Measurements from ENCODE around the gene MMP20.
A peak's percentile ranks its signal among the peaks of the same experiment; 100 is the strongest.

Gene MMP20

DNA sequence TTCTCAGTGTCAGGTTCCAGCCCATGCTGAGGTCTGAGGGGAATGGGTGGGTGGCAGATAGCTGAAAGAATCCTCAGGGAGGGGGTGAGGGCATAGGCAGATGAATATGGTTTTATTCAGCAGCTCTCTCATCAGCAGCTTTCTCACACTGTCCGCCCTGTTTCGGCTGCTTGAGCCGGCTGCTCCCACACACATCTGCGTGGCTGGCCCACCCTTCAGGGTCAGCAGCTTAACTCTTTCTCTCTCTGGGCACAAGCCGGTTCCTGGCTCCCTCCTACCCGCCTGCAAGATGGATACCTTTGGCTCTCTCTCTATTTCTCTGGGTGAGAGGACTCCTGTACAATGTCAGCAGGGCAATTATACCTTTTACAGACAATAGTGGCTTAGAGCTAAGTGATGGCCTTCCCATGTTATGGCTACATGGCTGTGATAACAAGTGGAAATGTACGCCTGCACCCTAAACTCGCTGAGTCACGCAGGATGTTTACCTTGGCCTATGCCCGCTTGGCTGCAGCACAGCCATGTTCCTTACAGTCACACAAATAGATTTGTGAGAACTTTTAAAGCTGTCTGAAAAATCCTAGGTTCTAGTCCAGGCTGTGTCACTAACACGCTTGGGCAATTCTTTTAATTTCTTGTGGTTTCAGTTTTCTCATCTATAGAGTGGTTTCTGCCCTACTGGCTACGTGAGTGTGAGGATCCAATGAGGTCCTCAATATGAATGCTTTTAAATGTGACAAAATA, 4.1 kb downstream of the MMP20 start:
- DNase-seq: no peak

DNA sequence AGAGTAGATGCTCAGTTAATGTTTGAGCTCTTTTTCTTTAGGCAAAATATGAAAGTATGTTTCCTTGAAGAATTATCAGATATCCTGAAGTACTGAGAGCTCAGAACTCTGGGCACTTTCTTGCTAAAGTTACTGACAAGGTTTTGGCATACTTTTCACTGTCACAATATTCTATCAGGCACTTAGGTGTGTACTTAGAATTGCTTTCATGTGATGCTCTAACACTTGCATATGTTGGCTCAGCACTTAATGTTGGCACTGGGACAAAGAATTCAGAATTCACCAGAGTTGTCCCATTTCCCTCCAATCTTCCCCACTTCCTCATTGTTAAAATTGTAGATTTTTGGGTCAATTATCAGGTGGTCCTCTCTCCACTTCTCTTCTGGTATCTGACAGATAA, 5.0 kb downstream of the MMP20 start:
- DNase-seq: no peak

DNA sequence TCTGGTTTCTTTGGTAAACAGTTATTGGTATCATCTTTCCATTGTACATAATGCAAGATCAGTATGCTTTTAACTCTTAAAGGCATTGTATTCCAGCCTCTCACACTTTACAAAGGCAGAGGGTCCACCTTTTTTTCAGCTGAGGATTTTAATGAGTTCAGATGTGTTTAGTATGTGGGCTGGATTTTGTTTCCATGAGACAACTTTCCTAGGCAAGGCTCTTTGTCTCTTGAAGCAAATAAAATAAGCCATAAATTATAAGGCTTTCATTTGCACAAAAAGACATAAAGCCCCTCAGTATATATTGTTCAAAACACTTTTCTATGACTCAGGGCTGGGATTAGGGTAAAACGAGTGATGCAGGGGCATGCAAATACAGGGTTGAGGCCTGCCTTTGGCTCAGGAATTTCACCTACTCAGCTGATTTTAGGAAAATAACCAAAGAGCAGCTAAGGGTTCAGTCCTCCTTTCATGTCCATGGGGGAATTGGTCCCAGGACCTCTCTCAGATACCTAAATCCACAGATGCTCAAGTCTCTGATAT, 7.6 kb downstream of the MMP20 start:
- peak; percentile 42 to 54 for DNase-seq

DNA sequence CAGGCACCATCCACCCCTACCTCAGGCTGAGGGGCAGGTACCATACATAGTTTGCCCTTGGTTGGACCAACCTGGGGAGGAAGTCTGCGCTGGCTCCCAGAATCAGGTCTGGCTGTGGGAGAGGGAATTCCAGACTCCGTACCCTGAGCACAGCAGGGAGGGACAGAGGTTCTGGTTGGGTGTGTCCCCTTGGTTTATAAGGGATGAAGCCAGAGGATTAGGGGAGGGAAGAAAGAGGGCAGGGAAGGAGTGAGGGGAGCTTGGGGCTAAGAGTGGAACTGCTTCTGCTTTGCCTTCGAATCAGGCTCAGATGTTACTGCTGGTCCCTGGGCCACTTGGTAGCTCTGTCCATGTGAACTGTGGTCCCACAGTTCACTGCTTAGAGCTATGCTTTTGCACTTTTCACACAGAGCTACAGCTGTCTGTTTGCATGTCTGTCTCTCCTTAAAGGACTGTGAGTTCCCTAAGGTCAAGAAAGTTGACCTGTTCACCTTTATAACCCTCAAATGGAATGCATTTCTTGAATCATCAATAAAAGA, 9.2 kb downstream of the MMP20 start:
- DNase-seq: no peak

DNA sequence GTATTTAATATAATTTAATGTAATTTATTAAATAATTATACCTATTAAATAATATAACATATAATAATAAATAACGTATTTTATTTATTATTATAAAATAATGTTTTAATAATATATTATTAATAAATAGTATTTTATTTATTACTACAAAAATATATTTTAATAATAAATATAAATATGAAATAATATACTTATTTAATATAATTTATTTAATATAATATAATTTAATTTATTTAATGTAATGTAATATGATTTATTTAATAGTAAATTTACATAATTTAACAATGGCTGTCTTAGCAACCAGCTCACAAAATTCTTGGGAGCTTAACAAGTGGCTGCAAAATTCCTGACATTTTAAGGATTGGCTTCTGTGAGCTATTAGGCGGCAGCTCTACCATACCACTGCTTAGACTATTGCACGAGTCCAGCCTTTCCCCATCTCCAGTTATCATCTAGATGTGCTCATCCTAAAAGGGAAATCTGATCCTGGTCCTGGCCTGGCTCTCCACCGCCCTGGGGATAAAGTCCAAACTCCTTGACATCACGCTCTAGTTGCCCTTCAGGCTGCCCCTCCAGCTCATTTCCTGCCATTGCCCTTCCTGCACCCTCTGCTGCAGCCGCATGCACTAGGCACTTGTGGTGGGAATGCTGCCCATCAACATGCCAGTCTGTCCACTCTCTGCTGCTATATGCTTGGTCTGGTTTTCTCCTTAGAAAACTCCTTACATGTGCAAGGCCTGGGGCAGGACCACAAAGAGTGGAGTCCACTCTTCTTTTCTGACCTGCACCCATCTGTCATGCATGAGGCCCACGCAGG, 9.8 kb downstream of the MMP20 start:
- DNase-seq: peak; percentile 32 to 54

DNA sequence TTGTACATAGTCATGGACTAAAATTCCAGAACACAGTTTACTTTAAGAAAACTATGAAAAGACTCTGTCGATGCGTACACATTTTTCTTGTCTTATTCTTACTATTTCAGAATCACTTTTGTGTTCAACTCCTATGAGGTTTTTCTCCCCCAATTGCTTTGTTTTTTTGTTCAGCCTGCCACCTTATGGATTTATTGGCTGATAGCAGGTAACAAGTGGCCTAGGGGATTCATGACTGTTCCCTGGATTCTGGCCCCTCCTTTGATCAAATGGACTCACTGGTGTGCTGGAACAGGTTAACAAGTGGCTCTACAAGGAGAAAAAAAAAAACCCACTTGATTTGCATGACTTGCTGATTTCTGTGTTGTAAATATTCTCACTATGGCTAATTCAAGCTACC, 10.6 kb downstream of the MMP20 start:
- DNase-seq: peak; percentile 77 to 80

DNA sequence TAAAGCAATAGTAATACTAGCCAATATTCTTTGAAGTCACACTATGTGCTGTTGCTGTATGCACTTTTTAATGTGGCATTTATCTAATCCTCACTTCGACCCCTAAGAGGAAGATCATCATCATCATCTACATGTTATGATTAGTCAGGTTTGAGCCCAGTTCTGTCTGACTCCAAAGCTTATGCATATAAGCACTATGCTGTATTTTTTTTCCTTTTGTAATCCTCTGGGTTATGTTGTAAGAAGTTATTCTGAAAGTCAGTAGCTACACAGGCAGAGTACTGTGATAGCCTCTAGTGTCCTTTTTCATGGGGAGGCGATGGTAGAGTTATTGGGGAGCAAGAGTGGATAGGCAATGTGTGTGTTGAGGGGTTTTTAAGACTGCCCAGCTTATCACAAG, 11.1 kb downstream of the MMP20 start:
- no peak for DNase-seq

DNA sequence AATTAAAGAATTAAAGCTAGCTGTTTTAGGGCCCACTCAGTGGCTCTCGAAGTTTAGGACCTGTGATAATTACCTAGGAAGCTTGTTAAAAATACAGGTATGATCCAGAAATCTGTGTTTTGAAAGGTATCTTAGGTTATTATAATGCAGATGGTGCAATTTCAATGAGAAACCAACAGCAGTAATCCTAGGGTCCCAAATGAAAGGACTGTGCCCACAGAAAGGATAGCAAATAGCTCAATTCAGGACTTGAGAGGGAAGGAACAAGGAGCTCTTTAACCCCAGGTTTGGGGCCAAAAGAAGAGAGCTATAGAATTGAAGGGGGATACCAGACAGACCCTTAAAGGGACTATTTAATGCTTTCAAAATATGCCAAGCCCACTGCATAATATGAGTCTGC, 11.7 kb downstream of the MMP20 start:
- DNase-seq: no peak

DNA sequence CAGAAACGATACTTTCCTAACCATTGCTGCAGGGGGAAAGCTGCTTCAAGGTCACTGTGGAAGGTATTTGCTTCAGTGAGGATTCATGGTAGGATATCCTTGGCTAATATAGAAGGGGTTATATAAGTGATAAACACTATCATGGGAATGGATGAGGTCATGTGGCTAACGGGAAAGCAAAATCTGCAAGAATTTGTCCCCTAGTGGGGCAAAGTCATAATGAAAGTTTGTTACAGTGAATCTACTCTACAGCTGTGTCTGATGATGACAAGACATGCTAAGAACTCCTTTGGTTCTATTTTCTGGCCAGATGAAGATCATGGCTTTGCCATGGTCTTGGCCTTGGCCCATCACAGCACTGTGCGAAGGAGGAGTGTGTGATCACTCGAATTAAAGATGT, 13.8 kb downstream of the MMP20 start:
- DNase-seq: no peak

DNA sequence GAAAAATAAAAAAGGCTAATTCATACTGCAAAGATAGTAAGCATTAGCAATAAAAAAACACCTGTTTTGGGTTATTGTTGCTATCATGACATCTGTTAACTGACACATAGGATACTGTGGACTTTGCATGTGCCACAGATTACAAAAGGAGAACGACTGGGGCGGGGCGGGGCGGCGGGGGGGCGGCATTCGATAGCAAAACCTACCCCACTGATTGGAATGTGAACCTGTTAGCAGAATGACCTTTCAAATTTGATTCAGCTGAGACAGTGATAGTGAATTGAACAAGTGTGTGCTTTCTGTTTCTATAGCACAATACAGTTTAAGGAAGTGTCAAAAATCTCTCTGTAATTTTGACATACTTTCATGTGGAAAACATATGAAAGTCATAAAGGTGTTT, 14.9 kb downstream of the MMP20 start:
- DNase-seq: no peak

DNA sequence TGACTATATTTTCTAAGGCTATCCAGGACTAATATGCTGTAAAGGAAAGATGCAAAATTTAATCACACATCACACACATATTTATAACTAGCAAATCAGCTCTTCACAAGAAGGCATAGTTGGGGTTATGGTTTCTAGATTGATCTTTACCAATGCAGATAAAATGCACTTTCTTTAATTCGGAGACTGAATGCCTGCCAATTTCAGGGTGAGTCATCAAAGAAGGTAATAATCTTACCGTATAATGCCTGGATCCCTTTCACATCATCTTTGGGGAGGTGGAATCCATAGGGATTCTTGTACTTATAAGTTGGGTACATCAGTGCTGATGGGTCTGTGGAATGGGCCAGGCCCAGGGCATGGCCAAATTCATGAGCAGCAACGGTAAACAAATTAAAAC, 16.4 kb downstream of the MMP20 start:
- DNase-seq: no peak

DNA sequence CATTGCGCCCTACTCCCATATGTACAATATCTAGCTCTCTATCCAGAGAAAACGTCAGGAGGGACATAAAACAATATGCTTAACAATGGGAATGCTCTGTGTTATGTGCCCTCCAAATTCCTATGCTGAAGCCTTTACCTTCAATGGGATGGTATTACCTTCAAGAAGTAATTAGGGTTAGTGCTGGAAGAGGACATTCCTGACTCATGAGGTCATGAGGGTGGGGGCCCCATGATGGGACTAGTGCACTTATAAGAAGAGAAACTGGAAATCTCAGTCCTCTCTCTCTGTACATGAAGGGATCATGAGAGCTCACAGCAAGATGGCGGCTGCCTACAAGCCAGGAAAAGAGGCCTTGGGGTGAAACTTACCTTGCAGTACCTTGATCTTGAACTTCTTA, 20.3 kb downstream of the MMP20 start:
- DNase-seq: no peak

DNA sequence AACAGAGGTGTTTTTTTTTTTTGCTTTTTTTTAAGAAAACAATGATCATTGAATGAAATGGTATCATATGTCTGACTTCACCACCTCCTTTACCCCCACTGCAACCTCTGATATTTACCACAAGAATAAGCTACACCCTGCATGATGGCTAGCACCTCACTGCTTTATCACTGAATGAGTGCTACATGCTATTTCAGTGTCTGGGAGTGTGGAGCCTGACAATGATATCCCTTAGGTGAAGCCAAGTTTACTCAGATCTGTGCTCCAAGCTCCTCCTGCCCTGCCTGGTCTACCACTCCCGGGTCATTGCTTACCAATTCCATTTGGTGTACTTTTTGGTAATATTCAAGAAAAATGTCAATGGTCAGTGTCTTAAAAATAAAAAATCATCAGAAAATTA, 21.1 kb downstream of the MMP20 start:
- no peak for DNase-seq

DNA sequence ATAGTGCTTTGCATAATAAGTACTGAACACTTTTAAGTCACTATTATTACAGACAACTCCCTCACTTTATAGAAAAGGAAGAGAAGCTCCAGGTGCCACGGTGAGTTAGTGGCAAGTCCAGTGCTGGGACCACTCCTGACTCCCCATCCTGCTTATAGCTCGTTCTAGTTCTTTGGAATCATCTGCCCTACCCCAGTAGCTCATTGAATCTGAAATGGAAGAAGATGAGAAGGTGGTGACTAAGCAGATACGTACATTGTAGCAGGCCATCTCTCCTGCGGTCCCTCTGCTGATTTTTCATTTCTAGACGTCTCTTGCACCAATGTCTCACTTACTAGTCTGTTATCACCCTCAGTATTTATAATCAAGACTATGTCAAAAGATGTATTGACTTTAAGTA, 21.6 kb downstream of the MMP20 start:
- no peak for DNase-seq

DNA sequence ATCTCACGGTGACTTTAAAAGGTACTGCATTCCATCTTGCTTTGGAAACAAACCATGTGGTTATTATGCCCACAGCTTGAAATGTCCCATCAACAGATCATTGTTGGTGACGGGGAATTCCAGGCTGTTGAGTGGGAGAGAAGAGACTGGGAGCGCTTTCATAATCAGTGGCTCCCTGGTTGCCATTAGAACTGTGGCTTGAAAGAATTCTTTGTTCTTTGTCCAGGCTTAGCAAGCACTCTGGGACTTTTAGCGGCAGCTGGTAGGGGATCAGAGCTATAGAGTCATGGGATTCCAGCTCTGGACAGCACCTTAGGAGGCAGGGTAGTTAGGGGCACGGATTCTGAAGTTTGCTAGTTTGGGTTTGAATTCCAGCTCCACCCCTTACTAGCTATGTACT, 22.0 kb downstream of the MMP20 start:
- peak; percentile 80 to 83 for DNase-seq

DNA sequence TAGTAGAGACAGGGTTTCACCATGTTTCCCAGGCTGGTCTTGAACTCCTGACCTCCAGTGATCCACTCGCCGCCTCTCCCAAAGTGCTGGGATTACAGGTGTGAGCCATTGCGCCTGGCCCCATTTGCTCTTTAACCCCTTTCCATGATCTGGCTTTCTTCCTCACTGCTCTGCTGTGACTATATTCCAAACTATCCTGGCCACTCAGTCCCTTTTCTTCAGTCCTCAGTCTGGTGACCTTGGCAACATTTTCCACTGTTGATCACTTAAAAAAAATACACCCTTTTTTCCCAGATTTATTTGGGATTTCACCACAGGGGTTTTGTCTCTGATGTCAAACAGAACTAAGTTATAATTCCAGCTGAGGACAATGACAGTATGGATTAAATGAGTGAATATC, 24.5 kb downstream of the MMP20 start:
- DNase-seq: no peak

DNA sequence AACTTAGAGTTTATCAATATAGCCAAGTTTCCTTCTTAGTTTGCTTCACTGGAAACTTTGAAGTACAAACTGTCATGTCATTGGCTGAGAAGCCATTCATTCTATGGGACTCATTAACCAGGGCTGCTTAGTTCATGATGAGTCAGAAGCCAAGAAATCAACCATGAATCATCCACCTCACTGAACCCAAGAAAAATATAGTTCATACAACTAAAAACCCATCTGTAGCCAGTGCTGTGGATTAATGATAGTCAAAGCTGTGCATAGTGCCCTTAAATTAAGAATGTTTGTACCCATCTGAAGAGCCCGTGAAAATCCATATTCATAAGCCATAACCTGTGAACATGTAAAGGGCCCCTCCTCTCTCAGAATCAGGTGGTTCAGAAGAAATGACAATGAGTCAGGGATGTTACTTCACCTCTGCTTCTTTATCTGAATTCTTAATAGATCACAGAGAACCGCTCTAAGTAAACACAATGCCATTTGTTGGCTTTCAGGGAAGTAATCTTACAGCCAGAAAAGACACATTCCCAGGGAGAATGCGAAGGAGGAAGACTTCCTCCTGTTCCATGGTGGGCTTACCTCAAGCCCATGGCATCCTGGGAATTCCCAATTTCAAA, 25.4 kb downstream of the MMP20 start:
- DNase-seq: no peak

DNA sequence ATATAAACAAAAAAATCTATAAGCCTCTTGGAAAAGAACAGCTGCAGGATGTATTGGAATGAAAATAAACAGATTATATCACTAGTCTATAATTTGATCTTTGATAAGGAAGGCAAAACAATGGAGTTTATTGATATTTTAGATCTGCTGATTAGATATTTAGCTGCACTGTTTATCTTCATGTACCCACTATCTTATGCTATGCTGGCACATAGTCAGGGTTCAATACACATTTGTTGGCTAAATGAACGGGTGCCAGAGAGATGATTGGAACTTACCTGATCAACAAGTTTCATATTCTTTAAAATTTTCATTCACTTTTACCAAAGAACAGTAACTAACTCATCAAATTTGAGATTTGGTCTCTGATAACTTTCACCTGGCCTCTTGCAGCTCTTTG, 26.9 kb downstream of the MMP20 start:
- DNase-seq: no peak

DNA sequence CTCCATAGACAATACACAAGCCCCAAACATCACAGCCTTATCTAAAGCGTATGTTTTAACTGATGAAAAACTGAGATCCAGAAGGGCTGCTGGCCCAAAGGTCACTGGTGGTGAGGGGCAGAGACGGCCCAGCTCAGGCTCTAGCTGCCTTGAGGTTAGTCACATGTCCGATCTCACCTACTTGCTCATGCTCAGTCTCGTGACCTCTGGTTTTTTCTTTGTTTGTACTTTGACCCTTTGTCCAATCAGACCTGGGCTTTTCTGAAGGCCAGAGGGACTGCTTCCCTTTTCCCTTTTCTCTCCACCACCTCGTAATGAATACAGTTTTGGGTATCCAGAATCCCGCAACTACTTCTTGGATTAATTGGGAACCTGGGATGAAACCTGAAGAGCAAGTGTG, 28.6 kb downstream of the MMP20 start:
- no peak for DNase-seq

DNA sequence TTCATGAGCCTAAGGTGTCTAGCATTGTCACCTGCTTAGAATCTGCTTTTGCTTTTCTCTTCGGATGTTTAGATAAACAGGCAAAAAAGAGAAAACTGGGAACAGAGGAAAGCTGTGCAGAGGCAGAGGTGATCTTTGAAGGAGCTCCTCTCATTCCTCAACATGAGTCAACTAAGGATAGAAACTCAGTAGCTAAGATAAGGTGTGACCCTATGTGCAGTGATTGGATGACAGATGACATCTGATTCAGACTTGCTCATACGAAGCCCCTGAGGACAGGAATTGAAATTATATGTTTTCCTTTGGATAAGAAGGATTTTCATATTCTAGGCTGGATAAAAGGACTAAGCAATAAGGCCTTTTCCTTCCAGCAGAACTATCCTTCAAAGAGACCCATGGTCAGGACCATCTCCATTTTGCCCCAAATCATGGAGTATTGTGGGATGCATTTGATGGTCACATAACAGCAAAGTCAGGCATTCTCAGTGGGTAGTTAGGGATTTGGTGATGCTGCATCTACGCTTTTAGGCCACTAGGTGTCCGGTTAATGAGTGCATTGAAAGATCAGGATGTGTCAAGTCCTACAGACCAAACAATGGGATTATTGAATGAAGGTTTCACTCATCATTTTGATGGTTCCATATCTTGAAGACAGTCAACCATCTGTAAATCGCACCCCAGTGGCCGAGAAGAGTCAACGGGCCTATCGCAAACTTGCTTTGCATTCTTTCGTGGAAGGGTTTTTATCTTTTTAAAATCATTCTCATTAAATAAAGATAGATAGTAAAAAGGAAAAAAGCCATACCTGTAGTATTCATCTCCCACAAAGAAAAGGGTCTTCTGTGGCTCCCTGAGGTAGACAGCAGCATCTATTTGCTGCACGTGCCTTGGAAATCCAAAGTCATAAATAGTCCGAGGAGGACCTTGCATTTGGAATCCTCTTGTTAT, 32.2 kb downstream of the MMP20 start:
- DNase-seq: peak; percentile 30 to 85

DNA sequence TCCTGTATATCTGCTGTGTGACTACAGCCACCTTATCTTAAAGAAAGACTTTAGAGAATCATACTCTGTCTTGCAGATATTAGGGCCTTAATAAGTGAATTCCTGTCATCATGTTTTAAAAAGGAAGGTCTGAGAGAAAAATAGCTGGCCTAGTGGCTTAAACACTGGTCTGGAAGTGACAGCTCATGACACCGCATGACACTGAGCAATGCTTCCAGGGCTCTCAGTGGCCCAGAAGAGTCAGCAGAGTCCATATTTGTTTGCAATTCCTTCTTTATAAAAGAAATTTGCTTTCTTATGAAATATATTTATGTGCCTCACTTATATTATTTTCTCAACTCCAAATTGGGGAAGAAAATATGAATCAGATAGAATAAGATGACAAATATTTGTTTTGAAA, 33.0 kb downstream of the MMP20 start:
- no peak for DNase-seq

DNA sequence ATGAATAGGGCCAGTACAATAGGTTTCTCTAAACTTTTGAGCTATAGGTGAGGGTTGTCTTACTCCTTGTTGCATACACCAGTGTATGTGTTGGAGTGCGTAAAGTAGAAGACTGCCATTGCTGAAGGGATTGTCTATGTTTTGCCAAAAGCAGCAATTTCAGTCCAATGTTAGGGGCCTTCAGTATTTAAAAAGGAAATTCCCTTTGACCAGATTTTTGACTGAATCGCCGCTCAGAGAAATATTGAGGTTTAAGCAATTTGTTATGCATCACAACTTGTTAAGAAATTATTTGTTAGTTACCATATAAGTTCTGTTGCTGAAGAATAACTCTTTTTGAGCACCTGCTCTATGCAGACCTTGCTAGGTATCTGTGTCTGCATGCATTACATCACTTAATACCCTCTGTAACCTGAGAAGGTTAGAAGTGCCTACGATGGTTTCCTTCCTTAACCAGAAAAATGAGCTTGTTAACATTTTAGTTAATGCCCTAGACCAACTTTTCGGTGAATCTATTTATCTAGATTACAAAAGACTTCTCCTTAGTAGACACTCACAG, 33.9 kb downstream of the MMP20 start:
- DNase-seq: no peak

All from NCI-H526 (cell line).